HG03064 (cell line): ENCODE measurements around the gene FOXA1.
"Not testable (repeated sequence)": the region's sequence is repeated elsewhere in the genome, so short reads cannot be mapped to it uniquely, and the experiment has no call there.

ENCODE experiments used
- ATAC-seq: cut with Tn5 transposase; IDR thresholded peaks from one replicate; pipeline ENCODE4 v1.9.1; 2021; ENCODE audit warnings: low read depth; ENCODE audit not compliant: unreplicated experiment

Gene FOXA1

GRCh38 chr14:37563189-37563588, 31.9 kb downstream of the FOXA1 start:
- no peak for ATAC-seq

- no peak for ATAC-seq
These were observed 35.7 kb downstream of the FOXA1 start for GRCh38 chr14:37559386-37559785.

GRCh38 chr14:37558740-37559139, 36.3 kb downstream of the FOXA1 start:
- ATAC-seq = no peak

DNA sequence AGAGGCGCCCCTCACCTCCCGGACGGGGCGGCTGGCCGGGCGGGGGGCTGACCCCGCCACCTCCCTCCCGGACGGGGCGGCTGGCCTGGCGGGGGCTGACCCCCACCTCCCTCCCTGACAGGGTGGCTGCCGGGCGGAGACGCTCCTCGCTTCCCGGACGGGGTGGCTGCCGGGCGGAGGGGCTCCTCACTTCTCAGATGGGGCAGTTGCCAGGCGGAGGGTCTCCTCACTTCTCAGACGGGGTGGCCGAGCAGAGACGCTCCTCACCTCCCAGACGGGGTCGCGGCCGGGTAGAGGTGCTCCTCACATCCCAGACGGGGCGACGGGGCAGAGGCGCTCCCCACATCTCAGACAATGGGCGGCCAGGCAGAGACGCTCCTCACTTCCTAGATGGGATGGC, 39.5 kb downstream of the FOXA1 start:
- not testable (repeated sequence) for ATAC-seq

DNA sequence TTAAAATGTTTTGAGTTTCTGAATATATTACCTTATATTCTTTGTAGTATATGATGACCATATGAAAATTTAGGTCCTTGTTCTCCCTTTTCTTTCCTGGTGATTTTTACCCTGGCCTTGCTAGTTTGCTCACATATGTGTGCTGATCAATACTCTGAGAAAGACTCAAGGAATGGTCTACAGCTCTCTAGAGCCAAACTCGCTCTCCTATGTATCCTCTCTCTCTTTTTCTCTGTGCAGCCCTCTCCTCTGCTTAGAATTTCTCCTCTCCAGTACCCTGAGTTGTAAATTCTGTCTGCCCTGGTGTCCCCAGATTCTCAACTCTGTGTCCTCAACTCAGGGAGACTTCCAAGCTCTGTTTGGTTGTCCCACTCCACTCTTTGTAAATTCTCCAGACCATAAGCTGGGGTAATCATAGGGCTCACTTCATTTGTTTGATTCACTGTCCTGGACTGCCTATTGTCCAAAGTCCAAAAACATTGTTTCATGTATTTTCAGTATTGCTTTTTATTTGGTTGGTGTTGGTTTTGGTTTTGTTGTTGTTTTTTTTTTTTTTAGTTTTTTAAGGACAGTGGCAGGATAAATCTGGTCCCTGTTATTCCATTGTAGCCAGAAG, 41.0 kb downstream of the FOXA1 start:
- no peak for ATAC-seq

DNA sequence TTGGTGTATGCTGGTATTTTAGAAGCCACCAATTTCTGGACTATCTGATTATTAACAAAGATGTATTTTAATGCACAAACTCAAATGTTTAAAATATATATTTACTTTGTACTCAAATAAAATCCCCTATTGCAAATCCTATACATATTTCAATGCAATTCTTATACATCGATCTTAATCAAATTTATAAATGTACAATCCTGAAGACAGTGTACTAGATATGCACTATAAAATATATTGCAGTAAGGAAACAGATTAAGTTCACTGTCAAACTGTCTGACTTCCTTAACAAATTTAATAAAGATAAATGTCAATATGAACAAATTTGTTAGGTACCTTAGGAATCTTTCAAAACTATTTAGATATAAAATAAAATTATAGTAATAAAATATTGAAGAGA, 43.9 kb downstream of the FOXA1 start:
- no peak for ATAC-seq

GRCh38 chr14:37550511-37550910, 44.5 kb downstream of the FOXA1 start:
- no peak for ATAC-seq

GRCh38 chr14:37546621-37547447, 48.2 kb downstream of the FOXA1 start:
- ATAC-seq = no peak

DNA sequence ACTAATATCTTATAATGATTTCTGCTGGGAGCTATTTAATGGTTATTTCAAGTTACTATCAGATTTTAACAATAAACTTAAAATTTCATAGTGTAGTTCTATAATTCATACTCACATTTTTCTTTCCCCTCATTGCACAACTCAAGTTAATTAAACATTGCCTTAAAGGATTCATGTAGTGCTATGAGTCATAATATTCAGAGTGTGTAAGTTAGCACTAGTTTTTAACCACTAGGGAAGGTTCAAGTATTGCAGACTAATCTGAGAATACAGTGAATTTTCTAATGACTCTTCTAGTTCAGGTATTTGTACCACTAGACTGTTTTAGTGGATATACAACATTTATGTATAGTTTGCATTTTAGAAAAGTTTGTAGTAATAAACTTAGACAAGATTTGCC, 49.9 kb downstream of the FOXA1 start:
- ATAC-seq = no peak

- no peak for ATAC-seq
These were observed 50.6 kb downstream of the FOXA1 start for GRCh38 chr14:37544407-37544806.

GRCh38 chr14:37539992-37540391, 55.1 kb downstream of the FOXA1 start:
- ATAC-seq = no peak
